PC-9 (cell line): ENCODE measurements around the gene CAPN9.

Source experiments
- EZH2 ChIP-seq: fragments of 200-600 bp; sonication (generic); IDR thresholded peaks from 2 replicates; pipeline ENCODE4 v1.8.0; 2017; ENCODE audit warnings: antibody characterized with exemption, low read depth
- TF ChIP-seq, protein P1 (sequence below): fragments of 200-600 bp; sonication (generic); conservative IDR thresholded peaks from 2 replicates; pipeline ENCODE4 v1.6.1; 2017; ENCODE audit warnings: mixed run types, antibody characterized with exemption, mild to moderate bottlenecking, moderate library complexity

DNA sequence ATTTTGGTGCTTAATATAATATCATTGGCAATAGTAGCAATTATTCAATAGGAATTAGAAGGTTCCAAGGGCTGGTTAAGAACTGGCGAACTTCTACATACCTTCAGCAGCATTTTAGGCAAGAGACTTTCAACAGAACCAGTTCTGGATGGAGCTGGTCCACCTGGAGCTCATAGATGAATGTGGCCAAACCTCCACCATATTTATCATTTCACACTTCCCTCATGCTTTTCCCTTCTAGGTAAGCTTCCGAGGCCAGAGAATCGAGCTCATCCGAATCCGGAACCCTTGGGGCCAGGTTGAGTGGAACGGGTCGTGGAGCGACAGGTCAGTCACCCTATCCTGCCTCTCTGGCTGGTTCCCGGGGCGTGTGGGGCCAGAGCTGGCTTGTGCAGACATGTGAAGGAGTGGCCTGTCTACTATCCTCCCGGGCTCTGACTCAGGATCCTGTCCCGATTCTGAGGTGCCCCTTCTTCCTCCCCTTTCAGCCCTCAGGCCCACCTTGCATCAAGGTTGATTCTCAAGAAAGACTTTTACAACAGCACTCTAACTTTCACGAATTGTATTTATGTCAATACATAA lies 24.7 kb downstream of the CAPN9 start:
- TF ChIP-seq, protein P1, sequence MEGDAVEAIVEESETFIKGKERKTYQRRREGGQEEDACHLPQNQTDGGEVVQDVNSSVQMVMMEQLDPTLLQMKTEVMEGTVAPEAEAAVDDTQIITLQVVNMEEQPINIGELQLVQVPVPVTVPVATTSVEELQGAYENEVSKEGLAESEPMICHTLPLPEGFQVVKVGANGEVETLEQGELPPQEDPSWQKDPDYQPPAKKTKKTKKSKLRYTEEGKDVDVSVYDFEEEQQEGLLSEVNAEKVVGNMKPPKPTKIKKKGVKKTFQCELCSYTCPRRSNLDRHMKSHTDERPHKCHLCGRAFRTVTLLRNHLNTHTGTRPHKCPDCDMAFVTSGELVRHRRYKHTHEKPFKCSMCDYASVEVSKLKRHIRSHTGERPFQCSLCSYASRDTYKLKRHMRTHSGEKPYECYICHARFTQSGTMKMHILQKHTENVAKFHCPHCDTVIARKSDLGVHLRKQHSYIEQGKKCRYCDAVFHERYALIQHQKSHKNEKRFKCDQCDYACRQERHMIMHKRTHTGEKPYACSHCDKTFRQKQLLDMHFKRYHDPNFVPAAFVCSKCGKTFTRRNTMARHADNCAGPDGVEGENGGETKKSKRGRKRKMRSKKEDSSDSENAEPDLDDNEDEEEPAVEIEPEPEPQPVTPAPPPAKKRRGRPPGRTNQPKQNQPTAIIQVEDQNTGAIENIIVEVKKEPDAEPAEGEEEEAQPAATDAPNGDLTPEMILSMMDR = no peak
- TF ChIP-seq EZH2 = no peak
